Ascending aorta (tissue), 2 donors: ENCODE results near the gene SPEN. TPM values are rescaled to one million over a fixed set of nuclear protein-coding genes. Genes with fewer than 3 reads are reported as not detected.
A peak's percentile ranks its signal among the peaks of the same experiment; 100 is the strongest.
"Not testable (repeated sequence)": the region's sequence is repeated elsewhere in the genome, so short reads cannot be mapped to it uniquely, and the experiment has no call there.

Experiments used
- DNase-seq, 2 donors: peaks; one replicate each; pipeline ENCODE4 v3.0.0-alpha.2; 2019; ENCODE audit warnings: low spot score in 2 of 2
- H3K27ac ChIP-seq, 2 donors: fragments of 200-600 bp; sonication (generic); one replicate each; pipeline ENCODE4 v1.5.1; 2016 to 2017; ENCODE audit warnings: mild to moderate bottlenecking in 1 of 2
- H3K27me3 ChIP-seq: fragments of 200-600 bp; sonication (generic); one replicate; pipeline ENCODE4 v1.5.1; 2017
- H3K36me3 ChIP-seq, 2 donors: fragments of 200-600 bp; sonication (generic); one replicate each; pipeline ENCODE4 v1.5.1; 2016
- H3K4me1 ChIP-seq, 2 donors: fragments of 200-600 bp; sonication (generic); one replicate each; pipeline ENCODE4 v1.5.1; 2016 to 2017; ENCODE audit warnings: mild to moderate bottlenecking in 1 of 2
- H3K4me3 ChIP-seq, 2 donors: fragments of 200-600 bp; sonication (generic); one replicate each; pipeline ENCODE4 v1.5.1; 2016 to 2017; ENCODE audit warnings: mild to moderate bottlenecking in 1 of 2
- H3K9me3 ChIP-seq, 2 donors: fragments of 200-600 bp; sonication (generic); one replicate each; pipeline ENCODE4 v1.5.1; 2016
- CTCF ChIP-seq, 3 experiments: fragments of 200-600 bp in 2 of 3; fragments of 450-650 bp in 1 of 3; sonication (generic) in 2 of 3; IDR thresholded peaks; one replicate each; pipeline ENCODE4 v1.5.1; 2016 to 2019; ENCODE audit warnings: antibody characterized with exemption in 3 of 3, mild to moderate bottlenecking in 1 of 3, moderate library complexity in 1 of 3
- intact Hi-C: fragments of 100-400 bp; cut with DNase I; formaldehyde crosslinking; loops from one replicate; pipeline ENCODE4 v1.15.1; 2023
- total RNA-seq: library from RNA; depleted of rRNA; stranded (reverse); fragments of >200 nt; gene quantifications from one replicate; pipeline ENCODE4 v1.1.0, GENCODE V29; 2016

Gene SPEN
- total RNA-seq, 1 donor from 2014 or later, result 53.9 TPM

- Histone ChIP-seq H3K4me3 (no peak overlapping the region), H3K4me1 (peaks cover 5 to 22% of the 10 kb centered on the region in 2 donors), H3K36me3 (no peaks in the 10 kb centered on the region), H3K9me3 (no peaks in the 10 kb centered on the region), H3K27ac (peak overlapping the region; percentile 25 to 55), H3K27me3 (no peaks in the 10 kb centered on the region)
- no peak for DNase-seq
- intact Hi-C loops, result loop anchor here (5.0 kb wide), 1 partner anchor 66 kb away; no protein-coding TSS in a partner anchor
- no peak for TF ChIP-seq CTCF (IDR thresholded peaks at IDR 0.05)
Measured at GRCh38 chr1:15816674-15817073, 30.8 kb upstream of the SPEN start.

GRCh38 chr1:15820478-15820877 lies 27.0 kb upstream of the SPEN start:
- no peak for DNase-seq
- H3K4me3 ChIP-seq, result no peak overlapping the region
- H3K27me3 ChIP-seq, result no peaks in the 10 kb centered on the region
- peaks cover 0 to 15% of the 10 kb centered on the region in 2 donors for H3K4me1 ChIP-seq
- intact Hi-C loops, result loop anchor here (5.0 kb wide), 1 partner anchor 47 kb away; no protein-coding TSS in a partner anchor
- no peaks in the 10 kb centered on the region for H3K36me3 ChIP-seq
- H3K9me3 ChIP-seq, result no peaks in the 10 kb centered on the region
- no peak for TF ChIP-seq CTCF (IDR thresholded peaks at IDR 0.05)
- H3K27ac ChIP-seq, result no peak overlapping the region

GRCh38 chr1:15825800-15826199 lies 21.7 kb upstream of the SPEN start:
- Histone ChIP-seq H3K4me1 (peaks cover 3 to 4% of the 10 kb centered on the region in 2 donors), H3K27ac (peak overlapping the region; percentile 23 to 56), H3K9me3 (no peaks in the 10 kb centered on the region), H3K27me3 (no peaks in the 10 kb centered on the region), H3K4me3 (no peak overlapping the region), H3K36me3 (no peaks in the 10 kb centered on the region)
- TF ChIP-seq CTCF (IDR thresholded peaks at IDR 0.05), result no peak
- intact Hi-C loops, result no loop called here
- DNase-seq, result no peak

- no peak overlapping the region for H3K27ac ChIP-seq
- intact Hi-C loops, result no loop called here
- H3K27me3 ChIP-seq, result no peaks in the 10 kb centered on the region
- H3K9me3 ChIP-seq, result no peaks in the 10 kb centered on the region
- TF ChIP-seq CTCF (IDR thresholded peaks at IDR 0.05), result no peak
- no peak for DNase-seq
- H3K4me1 ChIP-seq, result peaks cover 4 to 9% of the 10 kb centered on the region in 2 donors
- no peaks in the 10 kb centered on the region for H3K36me3 ChIP-seq
- H3K4me3 ChIP-seq, result no peak overlapping the region
Measured at GRCh38 chr1:15826810-15827507, 20.5 kb upstream of the SPEN start.

GRCh38 chr1:15827567-15827966 lies 19.9 kb upstream of the SPEN start:
- peaks cover 4 to 15% of the 10 kb centered on the region in 2 donors for H3K4me1 ChIP-seq
- intact Hi-C loops, H3K36me3 ChIP-seq, H3K9me3 ChIP-seq, H3K4me3 ChIP-seq, H3K27ac ChIP-seq, H3K27me3 ChIP-seq, DNase-seq: not testable (repeated sequence)

- H3K27ac ChIP-seq, H3K4me3 ChIP-seq, H3K9me3 ChIP-seq, intact Hi-C loops, H3K27me3 ChIP-seq, DNase-seq, H3K36me3 ChIP-seq: not testable (repeated sequence)
- H3K4me1 ChIP-seq, result peaks cover 4 to 22% of the 10 kb centered on the region in 2 donors
Measured at GRCh38 chr1:15828931-15829330, 18.6 kb upstream of the SPEN start.
